Measurements from ENCODE around the gene ME2. TPM values are rescaled to one million over a fixed set of nuclear protein-coding genes. Genes with fewer than 3 reads are reported as not detected.

ME2 gene
- total and polyA plus RNA-seq, 4 experiments from 2014 or later = 48.6 to 53.5 (median 49.7) TPM

DNA sequence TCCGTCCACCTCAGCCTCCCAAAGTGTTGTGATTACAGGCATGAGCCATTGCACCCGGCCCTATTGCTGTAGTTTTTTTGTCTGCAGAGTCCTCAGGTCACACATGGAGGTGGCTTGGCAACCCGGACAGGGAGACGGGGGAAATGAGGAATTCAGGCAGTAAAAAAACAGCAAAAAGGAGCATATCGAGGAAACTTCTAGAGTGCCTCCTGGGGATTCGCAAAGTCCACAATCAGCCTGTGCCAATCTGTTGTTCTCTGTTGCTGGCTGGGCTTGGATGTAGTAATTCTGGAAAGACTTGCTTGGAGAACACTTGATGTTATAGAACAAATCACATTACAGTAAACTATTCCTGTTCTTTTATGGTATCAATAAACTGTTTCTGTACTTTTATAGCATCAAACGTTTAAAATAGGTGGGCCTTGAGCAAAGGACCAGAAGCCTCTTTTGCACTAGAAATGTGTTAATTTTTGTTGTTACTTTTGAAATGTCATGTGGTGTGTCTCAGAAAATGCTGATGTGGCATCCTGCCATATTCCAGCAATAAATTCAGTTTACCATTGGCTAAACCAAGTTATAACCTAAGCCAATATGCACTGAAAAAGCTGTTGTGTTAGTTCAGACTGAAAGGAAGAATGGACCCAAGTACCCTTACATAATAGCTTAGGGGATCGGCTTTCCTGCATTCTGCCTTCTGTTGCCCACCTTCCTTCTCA lies 103.3 kb downstream of the ME2 start:
- DNase-seq = no peak
- no peaks in the 10 kb centered on the region for H3K27me3 ChIP-seq (ENCODE audit: insufficient read depth, low read length)
- H3K4me1 Mint-ChIP-seq = peaks cover 5 to 14% (median 12%) of the 10 kb centered on the region in 4 donors
- CTCF ChIA-PET (ENCODE audit: partially characterized antibody) = no interaction called here
- H3K36me3 Mint-ChIP-seq = peaks cover 57 to 58% of the 10 kb centered on the region in 2 donors
- H3K9me3 ChIP-seq (ENCODE audit: control insufficient read depth in 1 of 2, low read length in 2 of 2) = no peaks in the 10 kb centered on the region
- intact Hi-C loops (cut with micrococcal nuclease) = no loop called here
- no peaks in the 10 kb centered on the region for H3K4me1 ChIP-seq (ENCODE audit: insufficient read depth, low read length)
- H3K36me3 ChIP-seq (ENCODE audit: insufficient read depth, low read length) = peaks cover 5% of the 10 kb centered on the region
- H3K4me3 Mint-ChIP-seq = no peak overlapping the region
- POLR2A ChIA-PET (ENCODE audit: partially characterized antibody) = no interaction called here
- H3K27ac ChIP-seq (ENCODE audit: low read depth, low read length) = no peak overlapping the region
- peaks cover 0 to 4% (median 3%) of the 10 kb centered on the region in 8 donors for H3K9me3 Mint-ChIP-seq
- H3K27ac Mint-ChIP-seq = no peak overlapping the region
- H3K4me3 ChIP-seq (ENCODE audit: low read length in 2 of 2) = no peak overlapping the region
- H3K27me3 Mint-ChIP-seq = no peaks in the 10 kb centered on the region

DNA sequence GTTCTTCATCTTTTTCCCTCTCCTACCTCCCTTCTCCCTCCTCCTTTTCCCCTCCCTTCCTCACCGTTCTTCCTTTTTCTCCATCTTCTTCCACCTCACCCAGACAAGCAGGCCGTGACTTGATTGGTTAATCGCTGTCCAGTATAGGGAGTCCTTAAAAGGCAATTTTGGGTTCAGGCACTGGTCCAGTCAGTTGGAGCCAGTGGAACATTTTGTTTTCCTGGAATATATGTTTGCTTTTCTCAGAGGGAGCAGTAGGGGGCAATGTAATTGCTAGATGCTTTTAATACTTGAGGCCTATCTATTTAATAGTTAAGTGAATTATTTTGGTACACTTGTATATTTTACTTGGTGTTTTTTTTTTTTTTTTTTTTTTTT lies 103.9 kb downstream of the ME2 start:
- Histone ChIP-seq H3K27me3 (ENCODE audit: insufficient read depth, low read length) (no peaks in the 10 kb centered on the region), H3K4me3 (ENCODE audit: low read length in 2 of 2) (no peak overlapping the region), H3K36me3 (ENCODE audit: insufficient read depth, low read length) (no peaks in the 10 kb centered on the region), H3K27ac (ENCODE audit: low read depth, low read length) (no peak overlapping the region), H3K9me3 (ENCODE audit: control insufficient read depth in 1 of 2, low read length in 2 of 2) (no peaks in the 10 kb centered on the region), H3K4me1 (ENCODE audit: insufficient read depth, low read length) (no peaks in the 10 kb centered on the region)
- no peaks in the 10 kb centered on the region for H3K27me3 Mint-ChIP-seq
- no peak for DNase-seq
- H3K36me3 Mint-ChIP-seq = peaks cover 55 to 58% of the 10 kb centered on the region in 2 donors
- ChIA-PET POLR2A (ENCODE audit: partially characterized antibody) (no interaction called here), CTCF (ENCODE audit: partially characterized antibody) (interaction anchor here (0.7 kb wide), 2 partner anchors 60 to 139 kb away, joined by 3 read pairs; no protein-coding TSS in a partner anchor)
- no peak overlapping the region for H3K27ac Mint-ChIP-seq
- H3K4me3 Mint-ChIP-seq = no peak overlapping the region
- peaks cover 0 to 4% (median under 1%) of the 10 kb centered on the region in 8 donors for H3K9me3 Mint-ChIP-seq
- peaks cover 5 to 14% (median 12%) of the 10 kb centered on the region in 4 donors for H3K4me1 Mint-ChIP-seq
- intact Hi-C loops (cut with micrococcal nuclease) = no loop called here

DNA sequence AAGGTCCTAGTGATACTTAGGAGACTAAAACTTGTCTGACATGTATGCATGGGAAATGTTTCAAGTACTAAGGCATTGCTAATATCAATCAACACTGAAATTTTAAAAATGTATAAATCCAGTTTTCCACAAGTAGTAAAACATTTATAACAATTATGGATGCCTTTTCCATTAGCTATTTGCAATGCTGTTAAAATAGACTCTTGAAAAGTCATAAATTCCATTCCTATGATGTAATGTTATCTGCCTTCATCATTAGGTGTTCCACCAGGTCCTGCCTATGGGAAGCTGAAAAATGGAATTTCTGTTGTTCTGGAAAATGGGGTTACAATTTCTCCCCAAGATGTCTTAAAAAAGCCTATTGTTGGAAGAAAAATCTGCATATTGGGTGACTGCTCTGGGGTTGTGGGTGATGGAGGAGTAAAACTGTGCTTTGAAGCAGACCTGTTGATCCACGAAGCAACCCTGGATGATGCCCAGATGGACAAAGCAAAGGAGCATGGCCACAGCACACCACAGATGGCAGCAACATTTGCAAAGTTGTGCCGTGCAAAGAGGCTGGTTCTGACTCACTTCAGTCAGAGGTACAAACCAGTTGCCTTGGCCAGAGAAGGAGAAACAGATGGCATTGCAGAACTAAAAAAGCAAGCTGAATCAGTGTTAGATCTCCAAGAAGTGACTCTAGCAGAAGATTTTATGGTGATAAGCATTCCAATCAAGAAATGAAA lies 107.6 kb downstream of the ME2 start:
- Histone ChIP-seq H3K9me3 (ENCODE audit: control insufficient read depth in 1 of 2, low read length in 2 of 2) (no peaks in the 10 kb centered on the region), H3K27ac (ENCODE audit: low read depth, low read length) (no peak overlapping the region), H3K27me3 (ENCODE audit: insufficient read depth, low read length) (no peaks in the 10 kb centered on the region), H3K4me3 (ENCODE audit: low read length in 2 of 2) (no peak overlapping the region), H3K36me3 (ENCODE audit: insufficient read depth, low read length) (no peaks in the 10 kb centered on the region), H3K4me1 (ENCODE audit: insufficient read depth, low read length) (no peaks in the 10 kb centered on the region)
- Mint-ChIP-seq H3K36me3 (peaks cover 38 to 39% of the 10 kb centered on the region in 2 donors), H3K4me1 (peaks cover 0 to 6% (median 5%) of the 10 kb centered on the region in 4 donors), H3K27ac (no peak overlapping the region), H3K9me3 (no peaks in the 10 kb centered on the region), H3K27me3 (no peaks in the 10 kb centered on the region), H3K4me3 (no peak overlapping the region)
- CTCF ChIA-PET (ENCODE audit: partially characterized antibody) = no interaction called here
- DNase-seq = no peak
- intact Hi-C loops (cut with micrococcal nuclease) = no loop called here
- POLR2A ChIA-PET (ENCODE audit: partially characterized antibody) = no interaction called here

DNA sequence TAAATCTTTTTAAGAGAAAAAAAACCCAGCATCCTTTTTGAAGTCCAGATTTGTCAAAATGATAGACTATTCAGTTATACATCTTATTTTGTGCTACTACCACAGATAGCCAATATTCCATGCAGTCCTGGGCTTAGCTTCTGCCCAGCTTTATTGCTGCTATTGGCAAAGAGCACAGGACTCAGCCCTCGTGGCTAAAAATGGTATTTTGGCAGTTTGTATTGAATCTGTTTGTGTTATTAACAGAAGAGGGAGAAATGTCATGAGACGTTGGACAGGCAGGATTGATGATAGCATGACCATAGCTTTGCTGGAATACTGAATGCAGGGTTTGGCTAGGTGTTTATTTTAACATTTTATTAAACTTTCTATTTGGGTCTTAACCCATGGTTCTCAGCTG lies 108.3 kb downstream of the ME2 start:
- peaks cover 0 to 5% (median 4%) of the 10 kb centered on the region in 4 donors for H3K4me1 Mint-ChIP-seq

DNA sequence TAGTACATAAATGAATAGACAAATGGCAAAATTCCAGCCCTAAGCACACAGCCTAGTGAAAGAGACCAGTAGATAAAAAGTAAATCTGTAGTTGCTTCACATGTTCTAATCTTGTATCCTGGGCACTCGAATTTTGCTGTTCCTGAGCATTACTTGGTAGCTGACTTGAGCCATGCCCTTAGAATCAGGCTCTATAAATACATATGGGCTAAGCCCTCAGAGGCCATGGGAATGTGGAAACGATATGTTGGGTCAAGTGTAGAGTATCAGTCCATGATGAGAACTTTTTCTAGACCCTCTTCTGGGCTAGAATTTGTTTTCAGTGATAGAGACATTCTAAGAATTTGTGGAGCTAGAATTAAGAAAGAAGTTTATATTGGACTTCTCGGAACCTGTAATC lies 110.8 kb downstream of the ME2 start:
- Mint-ChIP-seq H3K4me3 (no peak overlapping the region), H3K4me1 (peaks cover 0 to 3% (median 0%) of the 10 kb centered on the region in 4 donors), H3K27me3 (no peaks in the 10 kb centered on the region), H3K27ac (no peak overlapping the region), H3K9me3 (no peaks in the 10 kb centered on the region), H3K36me3 (peaks cover 25 to 32% of the 10 kb centered on the region in 2 donors)
- Histone ChIP-seq H3K4me3 (ENCODE audit: low read length in 2 of 2) (no peak overlapping the region), H3K27me3 (ENCODE audit: insufficient read depth, low read length) (no peaks in the 10 kb centered on the region), H3K4me1 (ENCODE audit: insufficient read depth, low read length) (no peaks in the 10 kb centered on the region), H3K36me3 (ENCODE audit: insufficient read depth, low read length) (no peaks in the 10 kb centered on the region), H3K27ac (ENCODE audit: low read depth, low read length) (no peak overlapping the region), H3K9me3 (ENCODE audit: control insufficient read depth in 1 of 2, low read length in 2 of 2) (no peaks in the 10 kb centered on the region)
- POLR2A ChIA-PET (ENCODE audit: partially characterized antibody) = no interaction called here
- no peak for DNase-seq
- intact Hi-C loops (cut with micrococcal nuclease) = no loop called here
- CTCF ChIA-PET (ENCODE audit: partially characterized antibody) = no interaction called here

More for the DNA sequence above, 108.3 kb downstream of the ME2 start:
- Histone ChIP-seq H3K4me3 (ENCODE audit: low read length in 2 of 2) (no peak overlapping the region), H3K4me1 (ENCODE audit: insufficient read depth, low read length) (no peaks in the 10 kb centered on the region), H3K9me3 (ENCODE audit: control insufficient read depth in 1 of 2, low read length in 2 of 2) (no peaks in the 10 kb centered on the region), H3K27me3 (ENCODE audit: insufficient read depth, low read length) (no peaks in the 10 kb centered on the region), H3K27ac (ENCODE audit: low read depth, low read length) (no peak overlapping the region), H3K36me3 (ENCODE audit: insufficient read depth, low read length) (no peaks in the 10 kb centered on the region)
- Mint-ChIP-seq H3K4me3 (no peak overlapping the region), H3K27me3 (no peaks in the 10 kb centered on the region), H3K9me3 (no peaks in the 10 kb centered on the region), H3K27ac (no peak overlapping the region), H3K36me3 (peaks cover 38 to 40% of the 10 kb centered on the region in 2 donors)
- intact Hi-C loops (cut with micrococcal nuclease) = no loop called here
- no peak for DNase-seq
- CTCF ChIA-PET (ENCODE audit: partially characterized antibody) = no interaction called here
- POLR2A ChIA-PET (ENCODE audit: partially characterized antibody) = no interaction called here

DNA sequence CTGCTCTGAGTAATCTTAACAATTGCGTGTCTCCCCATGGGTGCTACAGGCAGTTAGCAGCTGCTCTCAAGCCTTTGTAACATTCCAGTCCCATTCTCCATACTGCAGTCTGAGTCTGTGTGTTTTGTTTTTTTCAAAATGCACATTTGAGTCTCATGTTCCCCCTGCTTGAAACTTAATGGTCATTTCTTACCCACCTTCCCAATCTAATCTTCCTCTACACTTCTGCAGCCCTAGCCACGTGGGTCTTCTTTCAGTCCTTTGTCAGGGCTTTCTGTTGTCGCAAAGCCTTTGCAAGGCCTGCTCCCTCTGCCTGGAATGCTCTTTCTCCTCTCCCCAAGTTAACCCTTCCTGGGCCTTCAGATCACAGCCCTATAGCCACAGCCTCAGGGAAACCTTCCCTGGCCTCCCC lies 113.4 kb downstream of the ME2 start:
- H3K27me3 ChIP-seq (ENCODE audit: insufficient read depth, low read length) = no peaks in the 10 kb centered on the region
- Mint-ChIP-seq H3K36me3 (peaks cover 9 to 14% of the 10 kb centered on the region in 2 donors), H3K4me1 (no peaks in the 10 kb centered on the region), H3K4me3 (no peak overlapping the region), H3K9me3 (peaks cover 0 to 2% (median 0%) of the 10 kb centered on the region in 8 donors), H3K27ac (no peak overlapping the region), H3K27me3 (no peaks in the 10 kb centered on the region)
- DNase-seq = no peak
- intact Hi-C loops (cut with micrococcal nuclease) = no loop called here
- no peak overlapping the region for H3K4me3 ChIP-seq (ENCODE audit: low read length in 2 of 2)
- CTCF ChIA-PET (ENCODE audit: partially characterized antibody) = no interaction called here
- H3K4me1 ChIP-seq (ENCODE audit: insufficient read depth, low read length) = no peaks in the 10 kb centered on the region
- H3K27ac ChIP-seq (ENCODE audit: low read depth, low read length) = no peak overlapping the region
- H3K36me3 ChIP-seq (ENCODE audit: insufficient read depth, low read length) = no peaks in the 10 kb centered on the region
- H3K9me3 ChIP-seq (ENCODE audit: control insufficient read depth in 1 of 2, low read length in 2 of 2) = no peaks in the 10 kb centered on the region
- POLR2A ChIA-PET (ENCODE audit: partially characterized antibody) = no interaction called here

DNA sequence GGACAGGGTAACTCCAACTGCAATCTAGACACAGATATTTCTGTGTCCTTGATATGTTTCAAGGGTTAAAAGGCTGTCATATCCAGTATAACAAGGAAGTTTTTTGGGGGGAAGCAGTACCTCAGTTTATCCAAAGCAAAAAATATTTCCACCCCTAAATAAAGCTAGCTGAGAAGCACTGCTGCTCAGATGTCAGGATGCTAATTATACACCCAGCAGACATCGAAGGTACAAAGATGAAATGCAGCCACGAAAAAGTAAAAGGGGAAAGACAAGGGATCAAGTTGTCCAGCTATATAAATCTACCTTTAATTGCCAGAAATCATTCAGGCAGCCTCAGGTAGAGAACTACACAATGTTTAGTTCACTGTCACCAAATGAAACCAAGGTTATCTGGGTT lies 115.1 kb downstream of the ME2 start:
- Histone ChIP-seq H3K36me3 (ENCODE audit: insufficient read depth, low read length) (no peaks in the 10 kb centered on the region), H3K27ac (ENCODE audit: low read depth, low read length) (no peak overlapping the region), H3K9me3 (ENCODE audit: control insufficient read depth in 1 of 2, low read length in 2 of 2) (no peaks in the 10 kb centered on the region), H3K27me3 (ENCODE audit: insufficient read depth, low read length) (no peaks in the 10 kb centered on the region), H3K4me1 (ENCODE audit: insufficient read depth, low read length) (no peaks in the 10 kb centered on the region), H3K4me3 (ENCODE audit: low read length in 2 of 2) (no peak overlapping the region)
- intact Hi-C loops (cut with micrococcal nuclease) = no loop called here
- no peaks in the 10 kb centered on the region for H3K27me3 Mint-ChIP-seq
- H3K27ac Mint-ChIP-seq = no peak overlapping the region
- H3K36me3 Mint-ChIP-seq = peaks cover 0 to 6% of the 10 kb centered on the region in 2 donors
- H3K4me3 Mint-ChIP-seq = no peak overlapping the region
- H3K4me1 Mint-ChIP-seq = no peaks in the 10 kb centered on the region
- no peak for DNase-seq
- peaks cover 0 to 2% (median 0%) of the 10 kb centered on the region in 8 donors for H3K9me3 Mint-ChIP-seq
- ChIA-PET CTCF (ENCODE audit: partially characterized antibody) (no interaction called here), POLR2A (ENCODE audit: partially characterized antibody) (no interaction called here)
